SKM-1 treated with dmso at 0.1 percent for 144 hours (cell line): ENCODE data around the gene PROCA1.
"Not testable (repeated sequence)": the region's sequence is repeated elsewhere in the genome, so short reads cannot be mapped to it uniquely, and the experiment has no call there.

ENCODE experiments used
- DNase-seq: peaks from one replicate; lab custom pipeline; 2025; ENCODE audit not compliant: unreplicated experiment; lab: John Stamatoyannopoulos, UW

PROCA1 gene

DNA sequence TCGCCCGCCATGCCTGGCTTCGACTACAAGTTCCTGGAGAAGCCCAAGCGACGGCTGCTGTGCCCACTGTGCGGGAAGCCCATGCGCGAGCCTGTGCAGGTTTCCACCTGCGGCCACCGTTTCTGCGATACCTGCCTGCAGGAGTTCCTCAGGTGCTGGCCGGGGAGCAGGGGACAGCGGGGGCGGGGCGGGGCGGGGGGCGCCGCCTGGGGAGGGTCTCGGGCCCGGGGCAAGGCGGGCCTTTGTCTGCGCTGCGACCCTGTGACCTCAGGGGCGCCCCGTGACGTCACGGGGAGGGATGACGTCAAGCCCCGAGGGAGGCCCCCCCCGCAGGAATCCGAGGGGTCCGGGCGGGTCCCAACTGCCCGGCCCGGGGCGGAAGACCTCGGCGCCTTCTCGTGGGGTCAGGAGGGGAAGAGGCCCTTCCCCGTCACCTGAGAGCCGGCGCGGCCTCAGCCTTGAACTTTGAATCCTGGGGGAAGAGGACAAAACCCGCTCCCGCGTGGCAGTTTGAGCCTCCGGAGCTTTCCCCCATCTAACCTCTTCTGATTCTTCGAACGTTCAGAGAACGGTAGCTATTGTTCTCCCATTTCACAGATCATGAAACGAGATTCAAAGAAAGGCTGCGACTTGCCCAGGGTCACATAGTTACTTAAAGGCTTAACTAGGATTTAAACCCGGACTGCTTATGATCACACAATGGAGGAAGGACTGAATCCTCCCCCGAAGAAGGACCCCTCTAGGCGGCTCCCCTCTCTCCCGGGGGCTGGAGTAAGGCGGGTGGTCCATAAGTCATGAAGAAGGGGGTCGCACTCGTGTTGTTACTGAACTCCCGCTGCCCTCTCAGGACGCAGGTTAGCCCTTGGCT, 32.6 kb upstream of the PROCA1 start:
- no peak for DNase-seq

GRCh38 chr17:28743243-28744103, 31.8 kb upstream of the PROCA1 start, which contains the start of gene TRAF4:
Gene TRAF4, plus strand, starts transcription at chr17:28744011. Its CDS starts 102 bp downstream, at chr17:28744113.
- peak; percentile 61 for DNase-seq

DNA sequence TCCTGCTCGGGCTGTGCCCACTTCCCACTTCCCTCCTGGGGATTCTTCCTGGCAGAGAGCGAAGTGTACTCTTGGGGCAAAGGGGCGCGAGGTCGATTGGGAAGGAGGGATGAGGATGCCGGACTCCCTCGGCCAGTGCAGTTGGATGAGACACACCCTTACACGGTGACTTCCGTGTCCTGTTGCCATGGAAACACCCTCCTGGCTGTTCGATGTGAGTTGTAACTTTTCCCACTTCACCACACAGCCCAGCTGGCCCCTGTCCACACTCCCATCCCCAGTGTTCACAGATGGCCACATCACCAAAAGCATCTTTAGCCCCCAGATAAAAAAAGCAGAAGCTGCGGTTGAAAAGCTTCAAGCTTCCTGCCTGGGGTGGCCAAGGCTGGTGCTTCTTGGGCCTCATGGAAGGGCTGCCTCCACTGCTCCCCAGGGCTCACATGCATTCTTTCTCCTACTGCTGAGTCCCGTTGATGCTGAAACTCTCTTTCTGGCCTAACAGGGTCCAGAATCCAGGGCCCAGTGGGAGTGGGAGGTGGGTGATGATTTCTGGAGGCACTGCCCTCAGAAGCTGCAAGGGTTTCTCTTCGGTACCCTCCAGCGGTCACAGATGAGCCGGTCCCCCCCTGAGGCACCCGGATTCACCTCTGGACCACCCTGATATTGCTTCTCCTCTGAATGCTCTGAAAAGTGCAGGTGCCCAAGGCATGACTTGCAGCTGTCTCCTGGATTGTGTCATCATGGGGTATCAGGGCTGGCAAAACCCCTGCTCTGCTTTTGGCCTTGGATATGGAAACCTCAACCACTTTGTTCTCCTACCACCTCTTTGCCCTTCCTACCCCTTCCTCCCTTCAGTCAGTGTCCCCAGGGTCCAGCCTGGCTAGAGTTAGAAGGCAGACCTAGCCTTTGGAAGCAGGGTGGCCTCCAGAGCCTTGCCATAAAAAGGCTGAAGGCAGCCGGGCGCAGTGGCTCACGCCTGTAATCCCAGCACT, 30.0 kb upstream of the PROCA1 start:
- peak; percentile 92 for DNase-seq

GRCh38 chr17:28740406-28741357, 29.0 kb upstream of the PROCA1 start:
- no peak for DNase-seq

- no peak for DNase-seq
These were observed 27.1 kb upstream of the PROCA1 start for GRCh38 chr17:28738680-28739384.

DNA sequence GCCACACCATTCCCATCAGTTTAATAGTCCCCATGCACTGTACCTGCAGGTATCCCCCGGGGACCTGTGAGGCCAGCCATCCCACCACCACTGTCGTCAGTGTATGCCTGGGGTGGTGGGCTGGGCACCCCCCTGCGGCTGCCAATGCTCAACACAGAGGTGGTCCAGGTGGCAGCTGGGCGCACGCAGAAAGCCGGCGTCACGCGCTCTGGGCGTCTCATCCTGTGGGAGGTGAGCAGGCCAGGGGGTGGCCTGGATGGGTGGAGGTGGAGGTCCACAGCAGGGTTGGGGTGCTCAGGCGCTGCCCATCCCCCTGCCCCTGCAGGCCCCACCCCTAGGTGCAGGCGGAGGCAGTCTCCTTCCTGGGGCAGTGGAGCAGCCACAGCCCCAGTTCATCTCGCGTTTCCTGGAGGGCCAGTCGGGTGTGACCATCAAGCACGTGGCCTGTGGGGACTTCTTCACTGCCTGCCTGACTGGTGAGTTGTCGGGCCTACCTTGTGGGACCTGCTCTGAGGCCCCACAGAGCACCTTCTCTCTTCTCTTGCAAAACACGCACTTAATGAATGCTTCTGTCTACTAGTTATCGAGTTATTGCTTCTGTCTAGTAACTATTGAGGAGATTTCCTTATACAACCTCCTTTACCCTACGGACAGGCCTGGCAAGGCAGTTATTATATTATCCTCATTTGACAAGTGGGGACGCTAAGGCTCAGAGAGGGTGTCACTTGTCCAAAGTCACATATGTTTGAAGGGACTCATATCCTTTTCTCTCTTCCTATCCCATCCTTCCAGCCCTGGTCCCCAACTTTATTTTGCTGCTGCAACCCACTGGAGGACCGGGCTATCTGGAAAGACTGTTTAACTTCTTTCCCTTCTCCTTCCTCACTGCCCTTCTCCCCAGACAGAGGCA, 26.3 kb upstream of the PROCA1 start:
- no peak for DNase-seq

DNA sequence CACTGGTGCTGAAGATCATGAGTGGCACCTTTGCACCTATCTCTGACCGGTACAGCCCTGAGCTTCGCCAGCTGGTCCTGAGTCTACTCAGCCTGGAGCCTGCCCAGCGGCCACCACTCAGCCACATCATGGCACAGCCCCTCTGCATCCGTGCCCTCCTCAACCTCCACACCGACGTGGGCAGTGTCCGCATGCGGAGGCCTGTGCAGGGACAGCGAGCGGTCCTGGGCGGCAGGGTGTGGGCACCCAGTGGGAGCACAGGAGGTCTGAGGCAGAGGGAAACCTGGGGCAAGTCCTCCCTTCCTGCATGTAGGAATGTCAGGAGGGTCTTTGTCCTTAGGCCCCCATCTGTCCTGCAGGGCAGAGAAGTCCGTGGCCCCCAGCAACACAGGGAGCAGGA, 25.6 kb upstream of the PROCA1 start:
- no peak for DNase-seq

- not testable (repeated sequence) for DNase-seq
These were observed 24.5 kb upstream of the PROCA1 start for GRCh38 chr17:28735913-28736769.

DNA sequence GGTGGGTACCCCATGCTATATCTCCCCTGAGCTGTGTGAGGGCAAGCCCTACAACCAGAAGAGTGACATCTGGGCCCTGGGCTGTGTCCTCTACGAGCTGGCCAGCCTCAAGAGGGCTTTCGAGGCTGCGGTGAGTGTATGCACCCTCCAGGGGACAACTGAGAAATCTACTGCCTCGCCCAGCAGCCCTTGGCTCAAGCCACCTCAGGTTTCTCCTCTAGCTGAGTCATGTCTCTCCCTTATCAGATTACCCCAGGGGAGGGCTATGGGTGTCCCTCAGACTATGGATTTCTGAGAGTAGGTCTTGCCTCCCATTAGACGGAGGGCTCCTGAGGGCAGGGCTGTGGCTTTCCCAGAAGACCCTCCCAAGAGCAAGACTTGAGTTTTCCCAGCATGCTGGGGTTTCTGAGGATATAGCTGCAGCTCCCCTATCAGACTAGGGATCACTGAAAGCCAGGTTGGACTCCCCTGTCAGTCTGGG, 23.6 kb upstream of the PROCA1 start:
- DNase-seq = no peak

GRCh38 chr17:28734712-28735241, 23.1 kb upstream of the PROCA1 start:
- DNase-seq = no peak

GRCh38 chr17:28733346-28733745, 21.7 kb upstream of the PROCA1 start:
- no peak for DNase-seq

- DNase-seq = no peak
These were observed 18.3 kb upstream of the PROCA1 start for GRCh38 chr17:28729950-28730330.

DNA sequence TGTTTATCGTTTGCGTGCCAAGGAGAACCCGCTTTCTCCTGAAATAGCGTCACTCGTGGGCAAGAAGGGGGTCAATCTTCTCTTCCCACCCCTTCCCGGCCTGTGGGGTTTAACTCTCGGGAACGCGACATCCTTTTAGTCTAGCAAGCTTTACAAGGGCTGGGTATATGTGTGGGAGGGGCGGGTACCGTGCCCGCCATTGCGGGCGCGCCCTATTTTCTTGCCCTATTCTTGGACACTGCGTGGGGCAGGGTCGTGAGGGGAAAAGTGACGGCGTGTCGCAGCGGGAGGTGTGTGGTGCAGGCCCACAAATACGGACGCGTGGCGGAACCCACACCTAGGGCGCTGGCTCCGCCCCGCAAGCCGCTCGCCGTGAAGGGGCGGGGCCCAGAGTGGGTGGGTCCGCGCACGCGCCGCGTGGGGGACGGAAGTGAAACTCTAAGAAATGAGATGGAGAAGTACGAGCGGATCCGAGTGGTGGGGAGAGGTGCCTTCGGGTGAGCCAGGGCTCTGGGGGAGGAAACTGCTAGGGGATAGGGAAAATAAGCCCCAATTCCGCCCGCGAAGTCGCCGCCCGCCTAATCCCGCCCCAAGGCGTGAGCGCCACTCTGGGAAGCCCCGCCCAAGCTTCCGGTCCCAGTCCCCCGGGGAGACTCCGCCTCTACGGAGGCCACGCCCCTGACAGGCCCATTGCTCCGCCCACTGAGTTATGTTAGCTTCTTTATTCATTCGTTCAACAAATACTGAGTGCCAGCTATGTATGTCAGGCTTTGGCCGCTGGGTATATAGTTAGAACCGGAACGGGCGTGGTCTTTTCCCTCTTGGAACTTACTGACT, 16.9 kb upstream of the PROCA1 start, which contains the start of gene NEK8:
TSS of gene NEK8 (plus strand) at position 425 of the 837 bp plus-strand sequence. CDS start at position 451, 26 bp downstream.
- peak; percentile 93 for DNase-seq

DNA sequence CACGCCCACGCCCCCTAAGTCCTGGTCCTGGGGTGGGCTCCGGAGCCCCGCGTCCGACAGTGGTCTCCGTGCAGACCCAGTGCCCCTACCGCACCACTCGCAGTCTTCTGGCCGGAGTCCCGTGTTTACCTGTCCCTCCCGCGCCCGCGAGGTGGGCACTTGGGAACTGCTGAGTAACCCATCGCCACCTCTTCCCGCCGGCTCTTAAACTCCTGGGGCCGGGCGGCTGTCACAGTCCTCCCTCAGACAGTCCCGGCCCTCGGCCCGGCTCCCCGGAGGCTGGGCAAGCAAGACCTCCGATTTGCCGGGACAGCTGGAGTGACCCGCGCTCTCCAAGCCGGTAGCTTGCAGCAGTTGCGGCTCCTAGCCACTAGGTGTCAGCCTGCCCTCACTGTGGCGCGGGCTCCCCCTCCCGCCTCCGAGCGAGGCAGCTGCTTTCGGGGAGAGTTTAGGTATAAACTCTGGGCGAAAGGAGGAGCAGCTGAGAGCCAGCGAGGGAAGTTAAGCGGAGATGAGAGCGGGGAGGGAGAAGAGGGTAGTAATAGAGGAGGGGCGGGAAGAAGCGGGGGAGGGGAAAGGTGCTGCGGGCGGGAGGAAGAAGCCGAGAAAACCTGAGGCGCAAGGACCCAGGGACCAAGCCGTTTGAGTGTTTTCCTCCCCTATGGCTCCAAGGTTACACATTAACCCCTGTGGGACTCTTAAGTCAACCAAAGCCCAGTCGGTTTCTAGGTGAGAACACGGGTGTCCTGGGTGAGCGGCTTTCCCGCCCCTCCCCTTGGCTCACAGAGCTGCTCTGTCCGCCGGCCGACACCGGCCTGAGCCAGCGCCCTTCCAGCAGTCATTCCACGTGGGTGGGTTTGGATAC, 15.2 kb upstream of the PROCA1 start:
- DNase-seq = peak; percentile 95

DNA sequence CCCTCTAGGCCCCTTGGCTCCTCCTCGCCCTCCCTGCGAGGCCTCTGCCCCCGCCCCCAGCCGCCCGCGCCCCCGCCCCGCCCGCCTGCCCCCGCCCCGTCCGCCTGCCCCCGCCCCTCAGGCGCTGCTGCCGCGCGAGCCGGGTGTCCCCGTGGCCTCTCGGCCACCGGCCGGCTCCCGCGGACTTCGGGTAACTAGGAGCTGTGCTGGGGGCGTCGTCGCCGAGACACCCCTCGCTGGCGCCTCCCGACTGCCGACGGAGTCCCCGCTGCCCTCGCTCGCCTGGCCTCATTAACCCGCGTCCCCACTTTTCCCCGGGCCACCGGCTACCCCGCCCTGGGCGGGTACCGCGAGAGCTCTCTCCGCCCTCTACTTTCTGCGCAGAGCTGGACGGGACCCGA, 14.5 kb upstream of the PROCA1 start, which contains the start of gene TLCD1:
TSS of gene TLCD1 (minus strand) at position 8 of the 401 bp plus-strand sequence. CDS start 136 bp downstream, outside the sequence.
- peak; percentile 39 for DNase-seq
